ENCODE results near the gene GGTLC1. TPM values are rescaled to one million over a fixed set of nuclear protein-coding genes. Genes with fewer than 3 reads are reported as not detected.

Gene GGTLC1
- total RNA-seq, 2 experiments from 2014 or later, result not detected

DNA sequence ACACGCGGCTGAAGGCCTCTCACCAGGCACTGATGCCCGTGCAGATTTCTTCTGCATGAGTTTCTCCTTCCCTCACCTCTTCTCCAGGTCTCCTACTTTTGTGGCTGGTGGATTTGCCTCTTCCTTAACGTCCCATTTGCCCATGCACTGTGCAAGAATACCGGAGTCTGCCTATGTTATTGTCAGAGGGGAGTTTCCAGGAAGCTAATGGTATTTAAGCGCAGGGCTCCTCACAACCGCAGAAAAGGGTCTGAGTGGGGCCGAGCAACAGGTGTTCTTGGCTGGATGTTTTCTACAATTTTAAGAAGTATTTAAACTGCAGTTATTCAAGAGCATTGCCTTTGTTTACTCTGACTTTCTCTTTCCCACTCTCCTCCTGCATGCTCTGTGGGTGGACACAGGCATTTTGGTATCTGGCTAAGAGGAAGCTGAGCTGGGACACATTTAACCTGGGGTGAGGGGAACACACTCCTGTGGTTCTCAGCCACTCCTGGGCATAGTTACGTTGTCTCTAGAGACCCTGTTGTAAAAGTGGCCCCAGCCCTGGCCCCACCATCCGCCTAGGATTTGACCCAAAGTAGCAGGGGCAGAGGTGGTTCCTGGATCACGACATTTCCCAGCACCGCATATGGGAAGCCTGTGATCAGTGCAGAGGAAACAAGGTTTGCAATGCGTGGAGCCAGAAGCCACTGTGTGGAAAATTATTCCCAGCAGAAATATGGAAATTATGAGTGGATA, 34.4 kb downstream of the GGTLC1 start:
- POLR2A ChIA-PET, result no interaction called here
- CTCF ChIA-PET, result no interaction called here
- intact Hi-C loops (cut with micrococcal nuclease), result no loop called here
- TF ChIP-seq, protein P1, sequence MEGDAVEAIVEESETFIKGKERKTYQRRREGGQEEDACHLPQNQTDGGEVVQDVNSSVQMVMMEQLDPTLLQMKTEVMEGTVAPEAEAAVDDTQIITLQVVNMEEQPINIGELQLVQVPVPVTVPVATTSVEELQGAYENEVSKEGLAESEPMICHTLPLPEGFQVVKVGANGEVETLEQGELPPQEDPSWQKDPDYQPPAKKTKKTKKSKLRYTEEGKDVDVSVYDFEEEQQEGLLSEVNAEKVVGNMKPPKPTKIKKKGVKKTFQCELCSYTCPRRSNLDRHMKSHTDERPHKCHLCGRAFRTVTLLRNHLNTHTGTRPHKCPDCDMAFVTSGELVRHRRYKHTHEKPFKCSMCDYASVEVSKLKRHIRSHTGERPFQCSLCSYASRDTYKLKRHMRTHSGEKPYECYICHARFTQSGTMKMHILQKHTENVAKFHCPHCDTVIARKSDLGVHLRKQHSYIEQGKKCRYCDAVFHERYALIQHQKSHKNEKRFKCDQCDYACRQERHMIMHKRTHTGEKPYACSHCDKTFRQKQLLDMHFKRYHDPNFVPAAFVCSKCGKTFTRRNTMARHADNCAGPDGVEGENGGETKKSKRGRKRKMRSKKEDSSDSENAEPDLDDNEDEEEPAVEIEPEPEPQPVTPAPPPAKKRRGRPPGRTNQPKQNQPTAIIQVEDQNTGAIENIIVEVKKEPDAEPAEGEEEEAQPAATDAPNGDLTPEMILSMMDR (IDR thresholded peaks at IDR 0.05), result no peak
- Mint-ChIP-seq H3K9me3 (no peaks in the 10 kb centered on the region), H3K27ac (no peak overlapping the region), H3K27me3 (peaks cover 6% of the 10 kb centered on the region), H3K4me3 (no peak overlapping the region), H3K4me1 (ENCODE audit: low read depth) (no peaks in the 10 kb centered on the region), H3K36me3 (ENCODE audit: low read depth) (no peaks in the 10 kb centered on the region)
- ATAC-seq, result no peak
- DNase-seq, result no peak

DNA sequence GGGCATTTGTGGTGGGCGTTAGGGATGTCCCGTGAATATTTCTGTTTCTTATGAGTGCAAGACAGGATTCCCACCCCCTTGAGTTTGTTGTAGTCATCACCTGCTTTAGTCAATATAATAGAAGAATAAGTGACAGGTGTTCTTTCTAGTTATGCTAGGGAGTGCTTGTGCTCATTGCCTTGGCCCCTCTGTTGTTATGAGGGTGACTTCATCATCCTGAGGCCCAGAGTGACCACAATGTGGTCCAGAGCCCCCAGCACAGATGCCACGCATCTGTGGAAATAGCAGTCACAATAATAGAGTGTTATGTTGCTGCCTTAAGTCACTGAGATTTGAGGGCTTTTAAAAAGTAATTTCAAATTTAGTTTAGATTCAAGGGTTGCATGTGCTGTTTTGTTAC, 42.4 kb downstream of the GGTLC1 start:
- ChIA-PET CTCF (no interaction called here), POLR2A (interaction anchor here (1.0 kb wide), 1 partner anchor 34 kb away, joined by 3 read pairs; no protein-coding TSS in a partner anchor)
- no peak for DNase-seq
- no peak for ATAC-seq
- intact Hi-C loops (cut with micrococcal nuclease), result no loop called here
- TF ChIP-seq, protein P1 (IDR thresholded peaks at IDR 0.05), result no peak
- Mint-ChIP-seq H3K4me1 (ENCODE audit: low read depth) (no peaks in the 10 kb centered on the region), H3K9me3 (no peaks in the 10 kb centered on the region), H3K36me3 (ENCODE audit: low read depth) (no peaks in the 10 kb centered on the region), H3K27me3 (peaks cover 4% of the 10 kb centered on the region), H3K4me3 (no peak overlapping the region), H3K27ac (no peak overlapping the region)

DNA sequence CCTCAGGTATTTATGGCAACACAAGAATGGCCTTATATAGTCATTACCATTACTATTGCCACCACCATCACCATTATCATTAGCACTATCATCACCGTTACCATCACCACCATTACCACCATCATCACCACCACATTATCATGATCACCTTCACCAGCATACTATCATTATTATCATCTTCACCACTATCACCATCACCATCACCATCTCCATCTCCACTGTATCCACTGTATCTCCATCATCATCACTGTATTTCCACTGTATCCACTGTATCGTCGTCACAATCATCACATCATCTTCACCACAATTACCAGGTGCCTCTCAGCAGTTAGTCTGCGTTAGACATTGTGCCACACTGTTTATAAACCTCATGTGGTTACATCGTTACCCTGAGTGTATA, 45.3 kb downstream of the GGTLC1 start:
- H3K9me3 Mint-ChIP-seq, result no peaks in the 10 kb centered on the region
- no peak for ATAC-seq

DNA sequence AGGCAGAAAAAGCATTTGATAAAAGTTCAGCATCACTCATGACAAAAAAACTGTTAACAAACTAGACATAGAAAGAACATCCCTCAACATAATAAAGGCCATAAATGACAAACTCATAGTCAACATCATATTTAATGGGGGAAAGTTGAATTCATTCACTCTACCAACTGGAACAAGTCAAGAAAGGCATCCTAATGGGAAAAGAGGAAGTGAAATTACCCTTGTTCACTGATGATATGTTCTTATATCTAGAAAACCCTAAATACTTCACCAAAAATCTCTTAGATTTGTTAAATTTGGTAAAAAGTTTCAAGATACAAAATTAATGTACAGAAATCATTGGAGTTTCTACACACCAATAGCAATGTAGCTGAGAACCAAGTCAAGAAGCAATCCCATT, 48.9 kb downstream of the GGTLC1 start:
- no peaks in the 10 kb centered on the region for H3K36me3 Mint-ChIP-seq (ENCODE audit: low read depth)
- no peak overlapping the region for H3K27ac Mint-ChIP-seq
- TF ChIP-seq, protein P1 (IDR thresholded peaks at IDR 0.05), result no peak
- ATAC-seq (no peak), DNase-seq (no peak)
- no peaks in the 10 kb centered on the region for H3K27me3 Mint-ChIP-seq
- CTCF ChIA-PET, result interaction anchor here (1.1 to 2.7 kb wide), 4 partner anchors 50 to 167 kb away, joined by 3 to 20 read pairs (median 3); no protein-coding TSS in a partner anchor
- POLR2A ChIA-PET, result interaction anchor here (0.6 kb wide), 1 partner anchor 271 kb away, joined by 3 read pairs; no protein-coding TSS in a partner anchor
- no peaks in the 10 kb centered on the region for H3K9me3 Mint-ChIP-seq
- intact Hi-C loops (cut with micrococcal nuclease), result loop anchor here (5.0 kb wide), 2 partner anchors 163 to 228 kb away; no protein-coding TSS in a partner anchor
- no peak overlapping the region for H3K4me3 Mint-ChIP-seq
- H3K4me1 Mint-ChIP-seq (ENCODE audit: low read depth), result no peaks in the 10 kb centered on the region

More for the DNA sequence above, 45.3 kb downstream of the GGTLC1 start:
- Mint-ChIP-seq H3K27me3 (no peaks in the 10 kb centered on the region), H3K4me1 (ENCODE audit: low read depth) (no peaks in the 10 kb centered on the region), H3K4me3 (no peak overlapping the region), H3K27ac (no peak overlapping the region), H3K36me3 (ENCODE audit: low read depth) (no peaks in the 10 kb centered on the region)
- TF ChIP-seq, protein P1 (IDR thresholded peaks at IDR 0.05), result no peak
- CTCF ChIA-PET, result no interaction called here
- intact Hi-C loops (cut with micrococcal nuclease), result no loop called here
- POLR2A ChIA-PET, result no interaction called here
- DNase-seq, result no peak

DNA sequence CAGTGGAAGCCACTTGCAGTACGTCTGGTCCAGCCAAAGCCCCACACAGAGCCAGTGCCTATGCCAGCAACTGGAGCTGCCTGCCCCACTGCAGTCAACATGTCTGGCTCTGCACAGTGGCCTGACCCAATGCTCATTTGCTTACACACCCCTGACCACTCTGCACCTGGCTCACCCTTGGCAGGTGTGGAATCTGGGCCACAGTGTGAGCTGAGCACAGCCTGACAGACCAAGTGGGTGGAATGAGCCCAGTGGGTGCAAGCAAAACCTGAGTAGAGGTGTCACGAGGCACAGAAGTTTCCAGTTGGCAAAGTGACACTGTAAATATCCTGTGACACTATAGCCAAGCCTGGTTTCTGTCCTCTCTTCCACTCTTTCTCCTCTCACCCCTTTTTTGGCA, 49.5 kb downstream of the GGTLC1 start:
- Mint-ChIP-seq H3K9me3 (no peaks in the 10 kb centered on the region), H3K4me3 (no peak overlapping the region), H3K27me3 (no peaks in the 10 kb centered on the region), H3K27ac (no peak overlapping the region), H3K36me3 (ENCODE audit: low read depth) (no peaks in the 10 kb centered on the region), H3K4me1 (ENCODE audit: low read depth) (no peaks in the 10 kb centered on the region)
- intact Hi-C loops (cut with micrococcal nuclease), result loop anchor here (5.0 kb wide), 2 partner anchors 163 to 228 kb away; no protein-coding TSS in a partner anchor
- POLR2A ChIA-PET, result interaction anchor here (0.6 kb wide), 1 partner anchor 270 kb away, joined by 3 read pairs; no protein-coding TSS in a partner anchor
- TF ChIP-seq, protein P1 (IDR thresholded peaks at IDR 0.05), result no peak
- CTCF ChIA-PET, result interaction anchor here (0.9 to 2.7 kb wide), 9 partner anchors 28 to 167 kb away, joined by 3 to 20 read pairs (median 3); no protein-coding TSS in a partner anchor
- no peak for ATAC-seq
- no peak for DNase-seq

Measured in activated CD8-positive, alpha-beta T cell treated with anti-CD3 and anti-CD28 coated beads for 36 hours (primary cell).